Gastroesophageal sphincter (tissue), 3 donors: ENCODE measurements around the gene NCK2.

Source experiments
- CTCF ChIP-seq, 4 experiments: fragments of 200-600 bp in 2 of 4; fragments of 450-650 bp in 2 of 4; sonication (generic) in 1 of 4; IDR thresholded peaks; one replicate each; pipeline ENCODE4 v1.5.1; 2017 to 2019; ENCODE audit warnings: antibody characterized with exemption in 4 of 4, mild to moderate bottlenecking in 2 of 4, moderate library complexity in 2 of 4
- EP300 ChIP-seq: sonication (generic); formaldehyde crosslinking; IDR thresholded peaks from one replicate; pipeline ENCODE4 v1.6.1; 2017; ENCODE audit warnings: antibody characterized with exemption, mild to moderate bottlenecking
- POLR2A ChIP-seq, 2 donors: fragments of 450-650 bp; IDR thresholded peaks; one replicate each; pipeline ENCODE4 v1.6.1; 2017; ENCODE audit warnings: antibody characterized with exemption in 2 of 2, mild to moderate bottlenecking in 2 of 2, moderate library complexity in 1 of 2
- POLR2AphosphoS5 ChIP-seq: sonication (generic); formaldehyde crosslinking; IDR thresholded peaks from one replicate; pipeline ENCODE4 v1.6.1; 2017; ENCODE audit warnings: antibody characterized with exemption

GRCh38 chr2:105782123-105782522, 37.4 kb downstream of the NCK2 start:
- TF ChIP-seq CTCF (IDR thresholded peaks at IDR 0.05): peak in 1 of 4 experiments; percentile 13
- no peak for TF ChIP-seq POLR2AphosphoS5
- no peak for TF ChIP-seq EP300
- no peak for TF ChIP-seq POLR2A (IDR thresholded peaks at IDR 0.05)
